ENCODE results near the gene PSMD14.

Gene PSMD14

DNA sequence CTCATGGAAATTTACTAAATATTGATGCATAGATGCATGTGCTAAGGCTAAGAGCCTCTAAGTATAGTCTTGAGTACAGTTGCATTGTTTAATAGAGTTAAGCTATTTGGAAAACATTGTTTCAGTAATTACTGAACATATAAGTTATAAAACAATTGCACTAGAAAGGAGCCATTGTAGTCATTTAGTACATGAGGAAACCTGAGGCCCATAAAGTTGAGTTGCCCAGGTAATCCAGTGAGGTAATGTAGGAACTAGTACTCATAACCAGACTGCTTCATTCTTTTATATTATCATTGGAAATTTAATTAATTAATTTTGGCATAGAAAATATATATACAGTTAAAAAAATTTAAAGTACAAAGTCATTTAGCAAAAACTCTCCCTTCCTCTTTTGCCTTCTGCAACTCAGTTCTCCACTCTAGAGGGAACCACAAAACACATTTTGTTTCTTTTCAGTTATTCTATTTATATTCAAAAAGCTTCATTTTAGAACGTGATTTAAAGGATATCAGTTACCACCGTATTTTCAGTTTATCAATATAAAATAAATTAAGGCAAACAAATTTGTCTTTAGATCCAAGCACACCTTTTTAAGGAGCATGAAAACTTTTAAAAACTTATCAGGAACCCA, 80.0 kb downstream of the PSMD14 start:
- DNase-seq: no peak

DNA sequence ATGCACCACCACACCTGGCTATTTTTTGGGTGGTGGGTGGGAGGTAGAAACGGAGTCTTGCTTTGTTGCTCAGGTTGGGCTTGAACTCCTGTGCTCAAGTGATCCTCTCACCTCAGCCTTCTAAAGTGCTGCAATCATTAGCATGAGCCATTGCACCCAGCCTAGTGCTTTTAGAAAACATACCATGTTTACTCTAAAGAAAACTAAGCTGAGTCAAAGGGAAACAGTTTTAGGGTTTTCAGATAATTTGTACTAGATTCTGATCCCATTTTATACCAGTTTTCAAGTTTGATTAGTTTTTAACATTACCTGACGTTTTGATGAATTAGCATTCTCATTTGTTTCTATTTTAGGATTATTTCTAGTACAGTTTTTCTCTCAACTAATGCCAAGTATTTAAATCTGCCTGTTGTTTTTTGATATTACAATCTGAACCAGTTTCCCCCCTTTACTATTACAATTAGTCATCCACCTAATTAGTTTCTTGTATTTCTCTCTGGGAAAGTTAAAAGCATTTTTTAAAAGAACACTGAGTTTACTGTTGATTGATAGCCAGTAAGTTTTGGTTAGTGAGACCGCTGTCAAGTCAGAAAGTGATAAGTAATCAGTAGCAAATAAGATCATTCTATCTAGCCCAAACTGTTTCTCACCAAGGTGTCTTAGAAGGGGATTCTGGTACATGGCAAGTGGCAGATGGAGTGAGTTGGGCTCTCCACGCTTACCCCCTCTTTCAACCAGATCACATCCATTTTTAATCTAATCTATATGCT, 83.7 kb downstream of the PSMD14 start:
- DNase-seq: peak; percentile 52

DNA sequence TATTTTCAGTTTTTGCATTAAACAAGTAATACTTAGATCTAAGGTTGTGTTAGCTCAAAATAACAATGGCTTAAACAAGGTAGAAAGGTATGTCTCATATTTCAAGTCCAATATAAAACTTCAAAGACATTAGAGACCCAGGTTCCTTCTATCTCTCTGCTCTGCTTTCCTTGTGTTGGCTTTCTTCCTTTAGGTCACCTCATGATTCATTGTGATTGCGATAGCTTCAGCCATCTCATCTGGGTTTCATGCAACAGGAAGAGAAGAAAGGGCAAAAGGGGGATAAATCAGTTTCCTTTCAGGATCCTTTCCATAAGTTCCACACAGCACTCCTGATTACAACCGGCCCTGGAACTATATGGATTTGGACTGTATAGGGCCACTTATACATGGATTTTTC, 91.9 kb downstream of the PSMD14 start:
- DNase-seq: no peak

DNA sequence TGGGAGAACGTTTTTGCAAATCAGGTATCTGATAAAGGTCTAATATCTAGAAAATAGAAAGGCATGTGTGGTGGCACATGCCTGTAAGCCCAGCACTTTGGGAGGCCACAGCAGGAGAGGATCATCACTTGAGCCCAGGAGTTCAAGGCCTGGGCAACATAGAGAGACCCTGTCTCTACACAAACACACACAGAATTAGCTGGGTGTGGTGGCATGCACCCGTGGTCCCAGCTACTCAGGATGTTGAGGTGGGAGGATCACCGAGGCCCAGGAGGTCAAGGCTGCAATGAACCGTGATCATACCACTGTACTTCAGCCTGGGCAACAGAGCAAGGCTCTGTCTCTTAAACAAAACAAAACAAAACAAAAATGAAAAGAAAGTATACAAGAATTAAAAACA, 94.1 kb downstream of the PSMD14 start:
- DNase-seq: no peak

DNA sequence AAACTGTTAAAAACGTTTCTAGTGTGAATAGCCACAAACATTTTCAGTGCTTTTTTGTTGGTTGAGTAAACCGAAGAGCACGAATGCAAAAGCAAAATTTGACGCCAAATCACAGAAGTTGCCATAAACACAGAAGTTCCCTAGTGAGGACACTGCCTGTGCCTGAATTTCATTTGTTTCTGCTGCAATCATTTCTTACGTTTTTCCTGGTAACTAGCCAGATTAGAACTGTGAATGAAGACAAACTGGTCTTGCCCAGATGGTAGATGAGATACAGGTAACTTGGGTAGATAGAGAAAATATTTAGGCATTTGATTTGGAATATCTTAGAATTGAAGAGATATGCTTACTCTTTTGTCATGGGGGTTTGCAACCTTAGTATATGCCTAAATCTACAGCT, 98.1 kb downstream of the PSMD14 start:
- DNase-seq: no peak

DNA sequence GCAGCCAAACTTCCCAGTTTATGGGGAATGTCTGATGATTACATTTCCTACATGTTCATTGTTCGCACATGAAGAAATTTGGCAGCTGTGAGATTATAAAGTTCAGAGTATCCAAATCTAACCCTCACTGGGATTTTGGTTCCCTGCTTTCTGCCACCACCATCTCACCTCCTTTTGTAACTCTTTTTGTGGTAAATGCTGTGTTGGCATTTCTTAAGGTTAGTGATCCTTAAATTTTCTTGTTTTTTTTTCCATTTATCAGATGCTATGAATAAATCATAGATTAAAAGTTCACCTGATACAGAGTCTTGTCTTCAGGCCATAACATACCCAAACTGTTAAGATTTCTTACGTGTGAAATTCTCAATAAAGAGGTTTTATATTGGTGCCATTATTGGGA, 99.4 kb downstream of the PSMD14 start:
- no peak for DNase-seq

DNA sequence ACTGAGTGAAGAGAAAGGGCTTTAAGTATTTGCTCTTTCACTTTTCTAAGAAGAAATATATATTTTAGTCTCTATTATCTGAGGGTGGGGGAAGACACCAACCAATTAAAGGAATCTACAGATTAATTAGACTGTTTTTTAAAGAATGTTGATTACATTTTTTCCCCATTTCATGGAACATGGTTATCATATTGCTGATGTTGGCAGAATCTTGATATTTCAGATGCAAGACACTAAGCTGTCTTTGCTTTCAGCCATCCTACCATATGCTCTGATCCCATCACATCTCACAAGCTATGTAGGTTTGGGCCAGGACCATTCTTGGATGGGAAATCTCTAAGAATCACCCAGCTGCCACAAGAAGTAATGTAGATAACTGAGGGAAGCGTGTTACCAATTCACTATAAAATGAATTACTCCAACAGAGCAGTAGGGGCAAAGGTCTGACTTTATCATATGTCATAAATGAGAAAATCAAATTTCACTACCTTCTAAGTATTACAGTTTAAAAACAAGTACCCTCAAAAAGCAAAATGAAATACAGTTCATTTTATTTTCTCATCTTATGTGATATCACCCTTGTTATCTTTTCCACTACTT, 101.2 kb downstream of the PSMD14 start:
- DNase-seq: no peak

DNA sequence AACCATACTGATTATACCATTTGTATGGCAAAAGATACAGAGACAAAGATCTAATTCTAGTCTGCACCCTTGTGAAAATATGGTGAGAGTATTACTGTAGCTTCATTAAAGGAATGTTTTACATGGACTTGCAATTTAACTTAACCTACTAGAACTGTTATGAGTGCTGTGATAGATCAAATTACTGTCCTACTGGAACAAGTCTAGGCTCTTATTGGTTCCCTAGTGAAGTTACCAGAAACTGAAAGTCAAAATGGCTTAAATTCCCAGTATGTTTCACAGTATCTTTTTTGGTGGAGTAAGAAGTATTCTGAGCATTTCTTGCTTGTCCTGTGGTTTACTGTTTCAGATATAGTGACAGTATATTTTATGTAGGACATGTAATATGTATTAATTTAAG, 104.1 kb downstream of the PSMD14 start:
- no peak for DNase-seq

DNA sequence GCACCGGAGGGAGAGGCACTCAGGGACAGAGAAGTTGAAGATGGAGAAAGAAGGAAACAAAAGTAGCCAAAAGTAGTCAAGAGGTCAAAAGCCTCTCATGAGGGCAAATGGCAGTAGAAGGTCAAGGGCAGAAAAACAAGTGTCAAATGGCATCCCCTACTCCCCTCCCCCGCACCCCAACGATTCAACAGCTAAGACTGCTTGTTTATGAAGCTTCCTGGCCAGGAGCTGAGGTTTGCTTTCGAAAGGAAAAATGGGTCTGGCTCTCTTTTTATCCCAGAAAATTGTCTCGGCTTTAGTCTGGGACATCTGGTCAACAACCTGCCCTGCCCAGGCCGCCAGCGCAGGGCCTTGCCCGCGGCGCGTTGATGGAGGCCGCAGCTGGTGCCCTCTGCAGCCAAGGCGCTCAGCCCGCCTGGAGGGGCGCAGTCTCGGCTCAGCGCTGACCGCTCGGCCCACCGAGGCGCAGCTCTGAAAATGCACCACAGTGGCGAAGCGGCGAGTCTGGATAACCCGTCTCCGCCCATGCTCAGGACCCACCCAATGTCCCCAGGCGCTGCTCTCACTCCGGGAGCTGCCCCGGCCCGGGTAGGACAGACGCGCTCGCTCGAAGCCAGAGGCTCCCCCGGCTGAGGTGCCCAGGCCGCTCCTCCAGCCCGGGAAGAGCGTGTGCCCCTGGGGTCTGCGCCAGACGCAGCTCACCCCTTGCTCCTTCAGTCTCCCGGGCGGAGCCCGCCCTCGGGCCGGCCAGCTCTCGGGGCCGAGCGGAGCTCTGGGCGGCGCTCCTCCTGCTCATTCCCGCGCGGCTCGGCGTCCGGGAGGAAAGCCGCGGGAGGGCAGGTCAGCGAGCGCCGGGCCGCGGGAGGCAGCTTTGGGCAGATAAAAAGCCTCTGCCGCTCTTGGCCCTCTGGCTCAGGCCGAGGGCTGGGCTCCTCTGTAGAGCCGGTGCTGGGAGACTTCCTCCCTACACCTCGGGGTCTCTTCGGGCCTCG, 106.1 kb downstream of the PSMD14 start:
- no peak for DNase-seq

DNA sequence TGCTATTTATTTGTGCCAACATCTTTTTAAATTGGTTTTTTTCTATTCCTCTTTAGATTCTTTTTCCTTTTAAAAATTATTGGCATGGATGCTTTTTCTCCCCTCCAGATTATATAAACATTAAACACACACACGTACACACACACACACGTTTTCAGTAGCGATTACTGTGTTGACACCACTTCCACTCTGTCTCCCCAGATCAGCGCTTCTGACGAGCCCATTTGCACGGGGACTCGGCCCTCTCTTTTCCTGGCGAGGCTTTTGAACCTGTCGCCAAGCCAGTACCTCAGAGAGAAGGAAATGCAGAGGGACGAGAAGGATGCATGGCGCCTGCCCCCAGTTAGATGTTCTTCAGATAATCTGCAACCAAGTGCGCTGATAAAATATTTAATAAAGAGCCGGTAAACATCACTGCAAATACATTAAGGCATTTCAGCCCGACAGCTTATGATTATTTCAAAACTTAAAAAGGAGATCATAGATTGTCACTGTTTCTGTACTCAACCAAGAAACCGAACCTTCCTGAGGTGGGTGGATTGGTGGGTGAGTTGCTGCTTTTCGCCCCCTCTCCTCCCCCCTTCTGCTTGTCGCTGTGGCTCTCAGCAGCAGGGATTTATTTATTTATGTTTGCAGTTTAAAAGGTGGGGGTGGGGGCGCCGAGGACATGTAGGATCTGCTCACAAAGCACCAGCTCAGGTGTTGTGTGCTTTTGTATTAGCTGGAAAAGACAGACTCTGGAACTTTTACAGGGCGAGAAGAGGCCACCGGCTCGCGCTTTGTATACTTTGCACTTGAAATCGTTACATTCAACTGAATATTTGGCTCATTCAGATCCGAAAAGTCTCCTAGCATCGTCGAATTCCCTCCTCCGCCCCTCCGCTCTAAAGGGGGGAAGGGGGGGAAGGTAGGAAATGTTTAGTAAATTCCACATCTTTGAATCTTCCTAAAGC, 107.1 kb downstream of the PSMD14 start:
- DNase-seq: peak; percentile 23

DNA sequence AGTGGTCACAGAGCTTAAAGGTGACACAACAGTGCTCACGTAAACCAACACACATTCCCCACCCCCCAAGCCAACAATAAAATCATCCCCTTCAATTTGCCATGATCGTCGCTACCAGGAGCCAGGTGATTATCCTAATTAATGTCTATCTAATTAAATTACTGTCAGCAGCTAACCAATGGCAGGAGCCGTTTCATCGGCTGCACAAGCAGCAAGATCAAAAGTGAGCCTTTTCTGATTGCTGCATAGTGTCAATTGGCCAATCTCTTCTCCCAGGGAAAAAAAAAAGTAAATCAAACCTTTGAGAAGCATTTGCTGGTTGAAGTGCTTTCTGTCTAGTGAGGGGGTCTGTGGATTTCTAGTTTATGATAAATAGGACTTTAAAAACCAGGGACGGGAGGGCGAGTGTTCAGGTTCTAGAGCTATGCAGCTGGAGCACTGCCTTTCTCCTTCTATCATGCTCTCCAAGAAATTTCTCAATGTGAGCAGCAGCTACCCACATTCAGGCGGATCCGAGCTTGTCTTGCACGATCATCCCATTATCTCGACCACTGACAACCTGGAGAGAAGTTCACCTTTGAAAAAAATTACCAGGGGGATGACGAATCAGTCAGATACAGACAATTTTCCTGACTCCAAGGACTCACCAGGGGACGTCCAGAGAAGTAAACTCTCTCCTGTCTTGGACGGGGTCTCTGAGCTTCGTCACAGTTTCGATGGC, 107.9 kb downstream of the PSMD14 start, which contains the start of gene TBR1:
Gene TBR1 (plus strand): TSS at position 311 of the 721 bp plus-strand sequence. CDS start 114 bp downstream, at position 425.
- DNase-seq: no peak

DNA sequence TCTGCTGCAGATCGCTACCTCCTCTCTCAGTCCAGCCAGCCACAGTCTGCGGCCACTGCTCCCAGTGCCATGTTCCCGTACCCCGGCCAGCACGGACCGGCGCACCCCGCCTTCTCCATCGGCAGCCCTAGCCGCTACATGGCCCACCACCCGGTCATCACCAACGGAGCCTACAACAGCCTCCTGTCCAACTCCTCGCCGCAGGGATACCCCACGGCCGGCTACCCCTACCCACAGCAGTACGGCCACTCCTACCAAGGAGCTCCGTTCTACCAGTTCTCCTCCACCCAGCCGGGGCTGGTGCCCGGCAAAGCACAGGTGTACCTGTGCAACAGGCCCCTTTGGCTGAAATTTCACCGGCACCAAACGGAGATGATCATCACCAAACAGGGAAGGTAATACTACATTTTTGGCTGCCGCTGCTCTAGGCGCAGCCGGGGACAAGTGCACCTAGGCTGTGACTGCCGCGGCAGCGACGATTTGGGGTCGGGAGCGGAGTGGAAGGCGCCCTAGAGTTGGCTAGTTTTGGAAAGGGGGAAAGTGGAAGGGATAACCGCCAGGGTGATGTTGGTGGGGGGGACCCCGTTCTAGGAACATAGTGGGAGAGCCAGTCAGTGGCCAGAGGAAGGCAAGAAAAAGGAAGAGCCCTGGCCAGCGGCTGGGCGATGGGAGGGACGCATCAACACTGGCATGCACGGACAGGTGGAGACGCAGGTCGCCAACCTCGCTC, 108.6 kb downstream of the PSMD14 start:
- no peak for DNase-seq

DNA sequence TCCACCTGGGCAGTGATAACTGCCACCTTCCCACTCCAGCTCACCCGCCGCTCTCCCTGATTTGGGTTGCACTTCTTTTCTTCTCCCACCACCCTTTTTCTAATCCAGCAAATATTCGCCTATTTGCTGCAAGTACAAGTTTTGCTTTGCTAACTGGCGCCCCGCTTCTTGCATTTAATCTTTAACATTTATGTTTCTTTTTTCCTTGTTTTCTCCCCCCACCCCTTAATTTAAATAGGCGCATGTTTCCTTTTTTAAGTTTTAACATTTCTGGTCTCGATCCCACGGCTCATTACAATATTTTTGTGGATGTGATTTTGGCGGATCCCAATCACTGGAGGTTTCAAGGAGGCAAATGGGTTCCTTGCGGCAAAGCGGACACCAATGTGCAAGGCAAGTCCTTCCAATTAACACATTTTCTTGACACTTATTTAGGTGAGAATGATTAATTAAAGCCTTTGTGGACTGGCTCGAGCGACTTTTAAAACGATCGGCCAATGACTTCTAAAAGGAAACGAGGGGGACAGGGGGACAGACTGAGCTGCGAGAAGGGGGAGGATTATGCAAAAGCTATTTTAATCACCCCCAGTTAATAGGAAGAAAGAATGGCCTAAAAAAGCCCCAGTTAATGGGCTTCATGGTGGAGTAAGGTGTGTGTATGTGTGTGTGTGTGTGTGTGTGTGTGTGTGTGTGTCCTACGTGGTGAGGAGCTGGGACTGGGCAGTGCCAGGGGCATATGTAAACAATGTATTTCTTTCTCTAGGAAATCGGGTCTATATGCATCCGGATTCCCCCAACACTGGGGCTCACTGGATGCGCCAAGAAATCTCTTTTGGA, 109.4 kb downstream of the PSMD14 start:
- DNase-seq: no peak

DNA sequence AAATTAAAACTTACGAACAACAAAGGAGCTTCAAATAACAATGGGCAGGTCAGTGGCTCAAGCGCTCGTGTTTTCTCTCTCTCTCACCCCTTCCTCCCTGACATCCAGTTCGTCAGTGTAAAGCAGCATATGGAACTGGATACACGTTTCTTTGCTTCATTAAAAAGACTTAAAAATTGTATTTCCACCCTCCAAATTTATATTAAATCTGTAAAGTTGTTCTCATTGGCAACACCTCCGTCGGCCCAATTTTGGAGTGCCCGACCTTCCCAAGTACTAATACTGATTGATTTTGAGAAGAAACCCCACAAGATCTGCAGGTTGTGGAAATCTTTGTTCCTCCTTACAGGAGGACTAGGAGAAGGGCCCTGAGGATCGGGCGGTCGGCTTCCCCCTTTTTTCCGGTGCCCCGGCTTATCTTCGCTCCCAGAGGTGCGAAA, 110.1 kb downstream of the PSMD14 start:
- DNase-seq: no peak

DNA sequence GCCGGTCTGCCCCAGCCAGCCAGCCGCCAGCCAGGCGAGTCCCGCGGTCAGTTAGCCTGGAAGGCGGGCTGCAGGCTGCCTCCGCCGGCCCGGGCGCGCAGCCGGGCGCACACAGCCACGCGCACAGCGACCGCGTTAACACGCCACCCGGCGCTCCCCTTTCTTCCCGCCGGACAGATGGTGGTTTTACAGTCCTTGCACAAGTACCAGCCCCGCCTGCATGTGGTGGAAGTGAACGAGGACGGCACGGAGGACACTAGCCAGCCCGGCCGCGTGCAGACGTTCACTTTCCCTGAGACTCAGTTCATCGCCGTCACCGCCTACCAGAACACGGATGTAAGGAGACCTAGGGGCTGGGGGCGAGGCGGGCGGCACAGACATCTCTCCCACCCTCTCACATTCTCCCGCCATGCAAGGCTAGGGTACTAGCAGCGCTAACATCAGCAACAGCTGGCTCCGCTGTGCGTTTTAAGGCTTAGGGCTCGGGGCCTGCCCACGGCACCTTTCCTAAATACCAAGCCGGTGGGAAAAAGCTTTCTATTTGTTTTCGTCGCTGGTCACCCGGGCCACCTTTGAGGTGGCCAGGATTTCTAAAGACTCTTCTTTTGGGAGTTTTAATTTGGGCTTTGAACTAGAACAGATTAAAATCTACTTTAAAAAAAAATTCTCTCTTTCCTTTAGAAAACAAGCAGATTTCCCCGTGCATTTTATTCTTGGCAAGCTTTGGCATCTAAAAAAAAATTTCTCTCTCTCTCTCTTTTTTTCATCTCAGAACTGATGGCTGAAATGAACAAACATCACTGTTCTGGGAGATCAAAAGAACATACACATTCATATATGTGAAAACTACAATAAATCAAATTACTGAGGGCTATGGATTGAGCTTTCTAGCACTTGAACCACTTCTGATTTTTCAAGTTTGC, 110.8 kb downstream of the PSMD14 start:
- DNase-seq: no peak

DNA sequence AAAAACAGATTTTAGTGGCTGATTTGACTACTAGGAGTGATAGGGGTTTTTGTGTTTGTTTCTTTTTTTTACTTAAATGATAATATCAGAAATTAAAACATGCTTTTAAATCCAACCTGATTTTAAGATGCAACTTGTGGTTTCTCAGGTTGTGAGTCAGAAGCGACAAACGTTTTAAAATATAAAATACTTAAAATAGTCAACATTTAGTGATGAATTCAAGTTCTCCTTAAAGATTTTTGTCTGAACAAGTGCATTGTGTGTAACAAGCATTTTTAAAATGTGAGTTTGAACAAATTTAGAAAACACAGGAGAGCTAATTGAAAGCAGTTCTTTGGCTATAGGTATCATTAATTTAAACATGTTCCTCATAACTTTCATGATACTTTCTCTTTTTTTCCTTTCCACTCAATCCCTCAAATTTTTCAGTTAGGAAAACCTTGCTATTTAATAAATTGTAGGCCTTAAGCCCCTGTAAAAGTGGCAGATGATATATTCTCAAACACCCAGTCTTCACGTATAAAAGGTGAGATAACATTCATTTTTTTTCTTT, 111.5 kb downstream of the PSMD14 start:
- no peak for DNase-seq

DNA sequence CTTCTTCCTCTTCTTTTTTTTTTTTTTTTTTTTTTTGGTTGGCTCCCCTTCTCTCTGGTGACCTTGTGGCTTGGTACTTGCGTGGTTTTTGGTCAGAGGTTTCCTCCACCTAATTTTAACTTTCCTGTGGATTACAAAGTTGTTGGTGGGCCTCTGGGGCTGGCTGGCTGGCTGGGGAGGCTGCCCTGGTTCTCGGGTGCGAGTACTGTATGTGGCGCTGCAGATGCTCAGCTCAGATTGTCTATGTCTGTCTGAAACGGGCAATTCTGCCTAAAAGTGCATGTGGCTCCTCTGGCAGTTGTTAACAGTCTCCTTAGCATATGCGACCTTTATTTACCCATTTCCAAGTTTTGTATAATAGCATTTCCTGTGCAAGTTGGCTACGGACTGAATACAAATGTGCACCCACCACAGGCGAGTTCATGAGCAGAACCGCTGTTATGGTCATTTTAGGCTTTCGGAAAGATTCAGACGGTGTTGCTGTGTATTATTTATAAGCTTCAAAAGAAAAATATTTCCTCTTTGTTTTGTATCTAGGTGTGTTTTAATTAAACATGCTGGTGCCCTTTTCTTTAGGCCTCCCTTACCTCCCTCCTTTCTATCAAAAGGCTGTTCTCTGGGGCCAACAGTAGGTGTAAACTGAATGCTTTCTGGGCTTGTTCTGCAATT, 112.3 kb downstream of the PSMD14 start:
- no peak for DNase-seq

Data from activated CD4-positive, alpha-beta T cell treated with anti-CD3 and anti-CD28 coated beads, Interleukin-10, Interleukin-2, amounts not matched to agents 100 ng/mL and 50 ng/mL, durations not matched to agents 16 hours and 8 hours (primary cell).